Activated CD8-positive, alpha-beta T cell treated with anti-CD3 and anti-CD28 coated beads for 36 hours (primary cell): ENCODE data around the gene CSNK1D. TPM values are rescaled to one million over a fixed set of nuclear protein-coding genes. Genes with fewer than 3 reads are reported as not detected.

Source experiments
- ATAC-seq: fragments of 200-7000 bp; cut with Tn5 transposase; one replicate; pipeline ENCODE4 v1.10.0; 2021; ENCODE audit warnings: mild to moderate bottlenecking, moderate library complexity
- CTCF ChIA-PET: fragments of 350-600 bp; sonication (Branson Sonifier 250); formaldehyde crosslinking; loops from one replicate; lab custom pipeline; 2021; ENCODE audit warnings: antibody characterized with exemption; lab: Charles Lee
- POLR2A ChIA-PET: fragments of 350-600 bp; sonication (Branson Sonifier 250); formaldehyde crosslinking; loops from one replicate; lab custom pipeline; 2021; ENCODE audit warnings: antibody characterized with exemption; lab: Charles Lee
- DNase-seq: peaks from one replicate; pipeline ENCODE4 v3.0.0-alpha.2; 2020
- H3K27ac Mint-ChIP-seq: one replicate; pipeline ENCODE4 v1.8.0; 2021; ENCODE audit warnings: mild to moderate bottlenecking, mixed read lengths
- H3K27me3 Mint-ChIP-seq: one replicate; pipeline ENCODE4 v1.8.0; 2021; ENCODE audit warnings: mixed read lengths
- H3K36me3 Mint-ChIP-seq: one replicate; pipeline ENCODE4 v1.8.0; 2021; ENCODE audit warnings: low read depth, mixed read lengths
- H3K4me1 Mint-ChIP-seq: one replicate; pipeline ENCODE4 v1.8.0; 2021; ENCODE audit warnings: low read depth, mixed read lengths
- H3K4me3 Mint-ChIP-seq: one replicate; pipeline ENCODE4 v1.8.0; 2021; ENCODE audit warnings: mild to moderate bottlenecking, moderate library complexity, mixed read lengths
- H3K9me3 Mint-ChIP-seq: one replicate; pipeline ENCODE4 v1.8.0; 2021; ENCODE audit warnings: mixed read lengths
- CTCF ChIP-seq: fragments of 200-600 bp; IDR thresholded peaks from one replicate; pipeline ENCODE4 v1.8.0; 2022; ENCODE audit warnings: antibody characterized with exemption, mild to moderate bottlenecking
- intact Hi-C: fragments of 100-400 bp; cut with micrococcal nuclease; formaldehyde crosslinking; loops from one replicate; pipeline ENCODE4 v1.10.0; 2022
- total RNA-seq, 2 experiments: library from RNA; stranded (reverse); gene quantifications; one replicate each; pipeline ENCODE4 v1.2.3, GENCODE V29; 2021

Gene CSNK1D
- total RNA-seq, 2 experiments from 2014 or later = 90.6 to 97.0 TPM

GRCh38 chr17:82241926-82242697, 31.4 kb downstream of the CSNK1D start:
- DNase-seq (no peak), ATAC-seq (peak; percentile 12)
- intact Hi-C loops = loop anchor here (5.0 kb wide), 1 partner anchor 80 kb away; no protein-coding TSS in a partner anchor
- Mint-ChIP-seq H3K4me3 (no peak overlapping the region), H3K36me3 (peaks cover 46% of the 10 kb centered on the region), H3K27me3 (no peaks in the 10 kb centered on the region), H3K4me1 (peaks cover 58% of the 10 kb centered on the region), H3K9me3 (no peaks in the 10 kb centered on the region), H3K27ac (peak overlapping the region; percentile 77)
- no peak for TF ChIP-seq CTCF
- POLR2A ChIA-PET = interaction anchor here (0.7 to 1.9 kb wide), 12 partner anchors 8 to 207 kb away, joined by 3 to 6 read pairs (median 3); no protein-coding TSS in a partner anchor
- CTCF ChIA-PET = interaction anchor here (0.9 to 3.5 kb wide), 5 partner anchors 9 to 79 kb away, joined by 3 to 15 read pairs (median 3); partner anchors contain the start of gene CD7

- Mint-ChIP-seq H3K4me3 (no peak overlapping the region), H3K27me3 (no peaks in the 10 kb centered on the region), H3K36me3 (peaks cover 42% of the 10 kb centered on the region), H3K9me3 (no peaks in the 10 kb centered on the region), H3K27ac (peak overlapping the region; percentile 77), H3K4me1 (peaks cover 56% of the 10 kb centered on the region)
- intact Hi-C loops = loop anchor here (5.0 kb wide), 1 partner anchor 81 kb away; no protein-coding TSS in a partner anchor
- ChIA-PET POLR2A (interaction anchor here (0.8 to 1.9 kb wide), 11 partner anchors 9 to 208 kb away, joined by 3 to 6 read pairs (median 3); partner anchors contain the start of gene SLC16A3), CTCF (interaction anchor here (0.9 to 3.5 kb wide), 4 partner anchors 9 to 80 kb away, joined by 3 to 15 read pairs (median 3); partner anchors contain the start of gene CD7)
- DNase-seq (peak; percentile 75), ATAC-seq (peak; percentile 43)
- no peak for TF ChIP-seq CTCF
These were observed 32.1 kb downstream of the CSNK1D start for GRCh38 chr17:82241183-82241925.

GRCh38 chr17:82240506-82241182, 32.9 kb downstream of the CSNK1D start:
- H3K27me3 Mint-ChIP-seq = no peaks in the 10 kb centered on the region

More at GRCh38 chr17:82240506-82241182, 32.9 kb downstream of the CSNK1D start:
- H3K9me3 Mint-ChIP-seq = no peaks in the 10 kb centered on the region
- no peak for TF ChIP-seq CTCF
- intact Hi-C loops = loop anchor here (5.0 kb wide), 1 partner anchor 82 kb away; no protein-coding TSS in a partner anchor
- ChIA-PET POLR2A (interaction anchor here (0.8 to 1.9 kb wide), 7 partner anchors 10 to 209 kb away, joined by 3 to 6 read pairs (median 4); partner anchors contain the start of gene SLC16A3), CTCF (interaction anchor here (0.5 to 3.5 kb wide), 5 partner anchors 35 to 81 kb away, joined by 3 to 15 read pairs (median 3); no protein-coding TSS in a partner anchor)
- no peak for DNase-seq
- H3K27ac Mint-ChIP-seq = peak overlapping the region; percentile 69
- peaks cover 43% of the 10 kb centered on the region for H3K36me3 Mint-ChIP-seq
- no peak for ATAC-seq
- H3K4me3 Mint-ChIP-seq = no peak overlapping the region
- peaks cover 57% of the 10 kb centered on the region for H3K4me1 Mint-ChIP-seq
